ENCODE data around the gene AJM1. TPM values are rescaled to one million over a fixed set of nuclear protein-coding genes. Genes with fewer than 3 reads are reported as not detected.
"Not testable (repeated sequence)": the region's sequence is repeated elsewhere in the genome, so short reads cannot be mapped to it uniquely, and the experiment has no call there.

The AJM1 gene
- total RNA-seq, 1 donor from 2014 or later: 4.1 TPM

GRCh38 chr9:136865768-136866103, 23.5 kb downstream of the AJM1 start:
- DNase-seq (ENCODE audit: low spot score): peak; percentile 76

GRCh38 chr9:136866898-136867421, 24.7 kb downstream of the AJM1 start:
- not testable (repeated sequence) for ATAC-seq

More at GRCh38 chr9:136865768-136866103, 23.5 kb downstream of the AJM1 start:
- ATAC-seq: peak; percentile 60

GRCh38 chr9:136867480-136867879, 25.2 kb downstream of the AJM1 start:
- ATAC-seq (no peak), DNase-seq (ENCODE audit: low spot score) (no peak)

More at GRCh38 chr9:136866898-136867421, 24.7 kb downstream of the AJM1 start:
- DNase-seq (ENCODE audit: low spot score): not testable (repeated sequence)

GRCh38 chr9:136867917-136868316, 25.6 kb downstream of the AJM1 start:
- no peak for ATAC-seq
- no peak for DNase-seq (ENCODE audit: low spot score)

GRCh38 chr9:136868644-136869043, 26.4 kb downstream of the AJM1 start:
- ATAC-seq (no peak), DNase-seq (ENCODE audit: low spot score) (no peak)

- not testable (repeated sequence) for DNase-seq (ENCODE audit: low spot score); ATAC-seq
Measured at GRCh38 chr9:136869611-136870010, 27.3 kb downstream of the AJM1 start.

GRCh38 chr9:136875155-136875554, 32.9 kb downstream of the AJM1 start:
- ATAC-seq: no peak

GRCh38 chr9:136876476-136876875, 34.2 kb downstream of the AJM1 start:
- ATAC-seq (no peak), DNase-seq (ENCODE audit: low spot score) (no peak)

More at GRCh38 chr9:136875155-136875554, 32.9 kb downstream of the AJM1 start:
- no peak for DNase-seq (ENCODE audit: low spot score)

GRCh38 chr9:136880651-136881050, 38.4 kb downstream of the AJM1 start:
- DNase-seq (ENCODE audit: low spot score) (no peak), ATAC-seq (no peak)

GRCh38 chr9:136881691-136882108, 39.4 kb downstream of the AJM1 start:
- ATAC-seq (no peak), DNase-seq (ENCODE audit: low spot score) (no peak)

GRCh38 chr9:136882109-136882946, 40.0 kb downstream of the AJM1 start:
- peak; percentile 82 for DNase-seq (ENCODE audit: low spot score)
- ATAC-seq: peak; percentile 53

- DNase-seq (ENCODE audit: low spot score): not testable (repeated sequence)
- peak; percentile 3 for ATAC-seq
Measured at GRCh38 chr9:136882947-136883283, 40.6 kb downstream of the AJM1 start.

GRCh38 chr9:136883670-136884069, 41.4 kb downstream of the AJM1 start:
- ATAC-seq; DNase-seq (ENCODE audit: low spot score): not testable (repeated sequence)

GRCh38 chr9:136885950-136886578, 43.8 kb downstream of the AJM1 start, which contains the start of gene TRAF2:
TRAF2 (plus strand) TSS chr9:136886516; CDS start chr9:136898741, 12,225 bp downstream.
- peak; percentile 100 for DNase-seq (ENCODE audit: low spot score)
- ATAC-seq: peak; percentile 88

GRCh38 chr9:136886610-136887597, 44.6 kb downstream of the AJM1 start:
- DNase-seq (ENCODE audit: low spot score): no peak
- peak; percentile 40 for ATAC-seq

- DNase-seq (ENCODE audit: low spot score): peak; percentile 70
- peak; percentile 28 for ATAC-seq
Measured at GRCh38 chr9:136888454-136888853, 46.2 kb downstream of the AJM1 start.

GRCh38 chr9:136889858-136890257, 47.6 kb downstream of the AJM1 start:
- ATAC-seq: no peak
- DNase-seq (ENCODE audit: low spot score): no peak

GRCh38 chr9:136890661-136891060, 48.4 kb downstream of the AJM1 start:
- no peak for ATAC-seq

More at GRCh38 chr9:136890661-136891060, 48.4 kb downstream of the AJM1 start:
- DNase-seq (ENCODE audit: low spot score): no peak

Data from left lobe of liver (tissue), 2 donors.